Lung (tissue), 12 donors: ENCODE results near the gene MET. TPM values are rescaled to one million over a fixed set of nuclear protein-coding genes. Genes with fewer than 3 reads are reported as not detected.
A peak's percentile ranks its signal among the peaks of the same experiment; 100 is the strongest.
"Not testable (repeated sequence)": the region's sequence is repeated elsewhere in the genome, so short reads cannot be mapped to it uniquely, and the experiment has no call there.

Experiments
- ATAC-seq: fragments of 200-7000 bp; cut with Tn5 transposase; one replicate; pipeline ENCODE4 v1.9.1; 2020; ENCODE audit warnings: moderate number of reproducible peaks; ENCODE audit not compliant: insufficient read depth, low FRiP score
- DNase-seq, 3 donors: peaks; one replicate each; pipeline ENCODE4 v3.0.0-alpha.2; 2013 to 2017
- H3K27ac ChIP-seq, 2 donors: one replicate each; pipeline ENCODE4 v1.5.1; 2013; ENCODE audit warnings: mild to moderate bottlenecking in 2 of 2, moderate library complexity in 2 of 2, control low read depth in 1 of 2, inconsistent platforms in 1 of 2, low read depth in 1 of 2, low read length in 1 of 2
- H3K27me3 ChIP-seq, 3 donors: one replicate each; pipeline ENCODE4 v1.5.1; 2013; ENCODE audit warnings: low read length in 2 of 3; ENCODE audit not compliant: control insufficient read depth in 3 of 3, insufficient read depth in 3 of 3
- H3K36me3 ChIP-seq, 4 donors: one replicate each; pipeline ENCODE4 v1.5.1; 2013; ENCODE audit warnings: low read length in 4 of 4, mild to moderate bottlenecking in 1 of 4, moderate library complexity in 1 of 4; ENCODE audit not compliant: control insufficient read depth in 4 of 4, insufficient read depth in 4 of 4
- H3K4me1 ChIP-seq, 5 donors: one replicate each; pipeline ENCODE4 v1.5.1; 2013; ENCODE audit warnings: low read length in 5 of 5, mild to moderate bottlenecking in 2 of 5, moderate library complexity in 1 of 5; ENCODE audit not compliant: control insufficient read depth in 5 of 5, insufficient read depth in 5 of 5
- H3K4me3 ChIP-seq: one replicate; pipeline ENCODE4 v1.5.1; 2013; ENCODE audit warnings: mild to moderate bottlenecking, control low read depth, moderate library complexity
- H3K9ac ChIP-seq, 2 donors: one replicate each; pipeline ENCODE4 v1.5.1; 2013; ENCODE audit warnings: low read length in 2 of 2, control low read depth in 1 of 2; ENCODE audit not compliant: insufficient read depth in 1 of 2
- H3K9me3 ChIP-seq, 4 donors: one replicate each; pipeline ENCODE4 v1.5.1; 2013; ENCODE audit warnings: low read length in 3 of 4, mild to moderate bottlenecking in 1 of 4, moderate library complexity in 1 of 4; ENCODE audit not compliant: control insufficient read depth in 4 of 4, insufficient read depth in 3 of 4
- WGBS, 2 donors: extraction: QIAGEN DNeasy Blood & Tissue Kit; methylation state at CpG; one replicate each; pipeline ENCODE4 v1.1.7; 2013; 5-methylcytosine and 5-hydroxymethylcytosine counted together
- polyA plus RNA-seq, 2 donors: library from polyadenylated mRNA; stranded (reverse); fragments of 200-250 nt; gene quantifications; one replicate each; pipeline ENCODE4 v1.2.1, GENCODE V29; 2013
- total RNA-seq, 2 donors: library from RNA; depleted of rRNA in 1 of 2; stranded (reverse); fragments of >200 nt in 1 of 2; gene quantifications; one replicate each; pipeline ENCODE4 v1.2.1, GENCODE V29; 2014 to 2021
- TF ChIP-seq, protein P1 (sequence below): IDR thresholded peaks from 2 replicates; pipeline ENCODE4 v1.5.1; 2012; ENCODE audit warnings: mild to moderate bottlenecking; ENCODE audit errors: control extremely low read depth, extremely low read depth
- donor health status: control.
- donor health status: control.
- donor health status: Bipolar disorder and iron deficiency.
- donor health status: healthy.
- donor health status: DM: yes; HTN: yes; CAD: no.

Gene MET
- total and polyA plus RNA-seq, 4 donors: 16.3 to 106 (median 41.5) TPM

DNA sequence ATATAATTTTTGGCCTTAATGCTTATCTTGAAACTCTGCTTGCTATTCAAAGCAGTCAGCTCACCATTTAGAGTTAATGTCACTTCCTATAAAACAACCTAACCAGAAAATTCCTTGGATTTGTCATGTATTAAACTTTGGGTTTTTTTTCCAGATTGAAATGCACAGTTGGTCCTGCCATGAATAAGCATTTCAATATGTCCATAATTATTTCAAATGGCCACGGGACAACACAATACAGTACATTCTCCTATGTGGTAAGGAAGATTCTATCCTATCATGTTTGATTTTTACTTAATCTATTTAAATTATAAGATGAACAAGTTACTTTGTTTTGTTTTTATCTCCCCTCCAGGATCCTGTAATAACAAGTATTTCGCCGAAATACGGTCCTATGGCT is 85.3 kb downstream of the MET start:
- Histone ChIP-seq H3K27me3 (no peaks in the 10 kb centered on the region), H3K9me3 (no peaks in the 10 kb centered on the region), H3K9ac (no peak overlapping the region), H3K27ac (no peak overlapping the region), H3K4me1 (peaks cover 0 to 8% (median 0%) of the 10 kb centered on the region in 5 donors), H3K4me3 (no peak overlapping the region), H3K36me3 (peaks cover 0 to 7% (median 2%) of the 10 kb centered on the region in 4 donors)
- ATAC-seq: no peak
- WGBS, 2 donors: 97 to 99% methylated on average over 4 of the region's 4 CpGs
- DNase-seq: no peak
- TF ChIP-seq, protein P1, sequence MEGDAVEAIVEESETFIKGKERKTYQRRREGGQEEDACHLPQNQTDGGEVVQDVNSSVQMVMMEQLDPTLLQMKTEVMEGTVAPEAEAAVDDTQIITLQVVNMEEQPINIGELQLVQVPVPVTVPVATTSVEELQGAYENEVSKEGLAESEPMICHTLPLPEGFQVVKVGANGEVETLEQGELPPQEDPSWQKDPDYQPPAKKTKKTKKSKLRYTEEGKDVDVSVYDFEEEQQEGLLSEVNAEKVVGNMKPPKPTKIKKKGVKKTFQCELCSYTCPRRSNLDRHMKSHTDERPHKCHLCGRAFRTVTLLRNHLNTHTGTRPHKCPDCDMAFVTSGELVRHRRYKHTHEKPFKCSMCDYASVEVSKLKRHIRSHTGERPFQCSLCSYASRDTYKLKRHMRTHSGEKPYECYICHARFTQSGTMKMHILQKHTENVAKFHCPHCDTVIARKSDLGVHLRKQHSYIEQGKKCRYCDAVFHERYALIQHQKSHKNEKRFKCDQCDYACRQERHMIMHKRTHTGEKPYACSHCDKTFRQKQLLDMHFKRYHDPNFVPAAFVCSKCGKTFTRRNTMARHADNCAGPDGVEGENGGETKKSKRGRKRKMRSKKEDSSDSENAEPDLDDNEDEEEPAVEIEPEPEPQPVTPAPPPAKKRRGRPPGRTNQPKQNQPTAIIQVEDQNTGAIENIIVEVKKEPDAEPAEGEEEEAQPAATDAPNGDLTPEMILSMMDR: no peak

DNA sequence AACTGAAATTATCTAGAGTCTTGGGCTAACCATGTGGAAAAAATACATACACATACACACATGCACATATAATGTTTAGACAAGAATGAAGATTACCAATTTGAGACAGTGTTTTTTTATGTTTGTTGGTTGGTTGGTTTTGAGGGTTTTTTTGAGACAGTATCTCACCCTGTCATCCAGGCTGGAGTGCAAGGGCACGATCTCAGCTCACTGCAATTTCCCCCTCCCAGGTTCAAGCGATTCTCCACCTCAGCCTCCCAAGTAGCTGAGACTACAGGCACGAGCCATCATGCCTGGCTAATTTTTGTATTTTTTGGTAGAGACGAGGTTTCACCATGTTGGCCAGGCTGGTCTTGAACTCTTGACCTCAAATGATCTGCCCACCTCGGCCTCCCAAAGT is 87.6 kb downstream of the MET start:
- H3K9ac ChIP-seq, H3K9me3 ChIP-seq, H3K4me3 ChIP-seq, H3K27ac ChIP-seq, ATAC-seq, DNase-seq, H3K36me3 ChIP-seq, H3K27me3 ChIP-seq: not testable (repeated sequence)
- 93 to 94% methylated on average over 5 of the region's 5 CpGs for WGBS, 2 donors
- peaks cover 0 to 29% (median 0%) of the 10 kb centered on the region in 5 donors for H3K4me1 ChIP-seq

DNA sequence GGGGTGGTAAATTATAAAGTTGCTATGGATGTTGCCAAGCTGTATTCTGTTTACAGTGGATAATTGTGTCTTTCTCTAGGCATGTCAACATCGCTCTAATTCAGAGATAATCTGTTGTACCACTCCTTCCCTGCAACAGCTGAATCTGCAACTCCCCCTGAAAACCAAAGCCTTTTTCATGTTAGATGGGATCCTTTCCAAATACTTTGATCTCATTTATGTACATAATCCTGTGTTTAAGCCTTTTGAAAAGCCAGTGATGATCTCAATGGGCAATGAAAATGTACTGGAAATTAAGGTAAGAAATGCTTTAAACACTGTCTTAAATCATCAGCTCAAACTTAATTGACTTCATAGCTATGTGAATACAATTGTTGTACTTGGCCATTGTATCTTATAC is 91.0 kb downstream of the MET start:
- Histone ChIP-seq H3K27ac (no peak overlapping the region), H3K27me3 (no peaks in the 10 kb centered on the region), H3K9ac (no peak overlapping the region), H3K4me1 (peaks cover 0 to 30% (median 0%) of the 10 kb centered on the region in 5 donors), H3K9me3 (no peaks in the 10 kb centered on the region), H3K4me3 (no peak overlapping the region), H3K36me3 (peaks cover 0 to 6% (median 2%) of the 10 kb centered on the region in 4 donors)
- no peak for ATAC-seq
- 86 to 93% methylated on average over 1 of the region's 1 CpG for WGBS, 2 donors
- DNase-seq: peak in 2 of 3 donors; percentile 79 to 85
- TF ChIP-seq, protein P1: no peak

DNA sequence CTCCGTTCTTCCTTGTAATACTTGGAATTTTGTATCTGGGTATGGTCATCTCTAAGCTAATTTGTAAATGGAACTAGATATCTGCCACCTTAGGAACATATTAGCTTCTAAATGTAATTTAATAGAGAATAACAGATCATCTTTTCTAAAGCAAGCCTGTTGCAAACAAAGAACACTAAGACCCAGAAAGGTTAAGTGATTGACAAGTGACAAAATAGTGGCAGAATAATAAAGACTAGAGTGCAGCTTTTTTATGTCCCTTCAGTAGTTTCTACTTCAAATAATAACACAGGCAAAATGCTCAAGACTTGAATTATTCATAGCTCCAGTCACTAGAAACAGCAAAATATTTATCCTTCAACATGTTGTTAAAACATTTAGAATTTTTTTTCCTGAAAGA is 91.7 kb downstream of the MET start:
- peak in 1 of 3 donors; percentile 23 for DNase-seq
- Histone ChIP-seq H3K4me1 (peaks cover 0 to 30% (median 0%) of the 10 kb centered on the region in 5 donors), H3K36me3 (peaks cover 0 to 6% (median 2%) of the 10 kb centered on the region in 4 donors), H3K9me3 (no peaks in the 10 kb centered on the region), H3K27me3 (no peaks in the 10 kb centered on the region), H3K27ac (no peak overlapping the region), H3K9ac (no peak overlapping the region), H3K4me3 (no peak overlapping the region)
- TF ChIP-seq, protein P1: no peak
- 89 to 96% methylated on average over 1 of the region's 1 CpG for WGBS, 2 donors
- no peak for ATAC-seq
